Activated CD4-positive, alpha-beta T cell treated with anti-CD3 and anti-CD28 coated beads, Interleukin-2, amount 10 ng/mL, durations not matched to agents 24 days and 14 days (primary cell): Measurements from ENCODE around the gene GPM6B. TPM values are rescaled to one million over a fixed set of nuclear protein-coding genes. Genes with fewer than 3 reads are reported as not detected.
A peak's percentile ranks its signal among the peaks of the same experiment; 100 is the strongest.
"Not testable (repeated sequence)": the region's sequence is repeated elsewhere in the genome, so short reads cannot be mapped to it uniquely, and the experiment has no call there.

ENCODE experiments used
- DNase-seq: peaks from one replicate; pipeline ENCODE4 v3.0.0; 2022
- H3K27ac Mint-ChIP-seq: one replicate; pipeline ENCODE4 v1.8.0; 2022; ENCODE audit warnings: mild to moderate bottlenecking, mixed read lengths
- H3K27me3 Mint-ChIP-seq: one replicate; pipeline ENCODE4 v1.8.0; 2022; ENCODE audit warnings: mixed read lengths
- H3K36me3 Mint-ChIP-seq: one replicate; pipeline ENCODE4 v1.8.0; 2022; ENCODE audit warnings: low read depth, mild to moderate bottlenecking, mixed read lengths
- H3K4me1 Mint-ChIP-seq: one replicate; pipeline ENCODE4 v1.8.0; 2021; ENCODE audit warnings: mixed read lengths
- H3K4me3 Mint-ChIP-seq: one replicate; pipeline ENCODE4 v1.8.0; 2022; ENCODE audit warnings: mild to moderate bottlenecking, moderate library complexity, mixed read lengths
- H3K9me3 Mint-ChIP-seq: one replicate; pipeline ENCODE4 v1.8.0; 2021; ENCODE audit warnings: mixed read lengths
- intact Hi-C: fragments of 100-400 bp; cut with micrococcal nuclease; formaldehyde crosslinking; loops from one replicate; pipeline ENCODE4 v1.15.1; 2023
- total RNA-seq: library from RNA; stranded (reverse); gene quantifications from 2 replicates; pipeline ENCODE4 v1.2.3, GENCODE V29; 2022

The GPM6B gene
- total RNA-seq, 1 donor from 2014 or later = not detected

DNA sequence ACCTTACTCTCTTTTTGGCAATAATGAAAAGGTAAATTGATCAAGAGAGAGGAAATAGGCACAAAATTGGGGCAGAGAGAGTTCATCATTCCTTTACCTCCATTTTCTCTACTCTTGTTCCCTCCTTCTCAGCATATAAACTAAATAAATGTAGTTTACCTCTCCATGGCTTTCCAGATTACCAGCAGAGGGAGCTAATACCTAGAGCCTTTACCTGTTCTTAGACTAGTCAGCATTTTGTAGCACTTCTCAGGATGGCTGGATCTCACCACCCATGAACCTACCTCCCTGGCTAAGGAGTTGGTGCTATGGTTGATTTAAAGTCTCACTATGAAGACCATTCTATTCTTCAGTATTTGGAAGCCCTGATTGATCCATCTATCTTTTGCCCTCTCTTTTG lies 66.7 kb downstream of the GPM6B start:
- Mint-ChIP-seq H3K27ac (no peak overlapping the region), H3K4me1 (peaks cover 17% of the 10 kb centered on the region), H3K9me3 (no peaks in the 10 kb centered on the region), H3K36me3 (peaks cover 35% of the 10 kb centered on the region), H3K4me3 (no peak overlapping the region), H3K27me3 (no peaks in the 10 kb centered on the region)
- peak; percentile 69 for DNase-seq
- intact Hi-C loops = loop anchor here (1.0 kb wide), 1 partner anchor 282 kb away; no protein-coding TSS in a partner anchor

DNA sequence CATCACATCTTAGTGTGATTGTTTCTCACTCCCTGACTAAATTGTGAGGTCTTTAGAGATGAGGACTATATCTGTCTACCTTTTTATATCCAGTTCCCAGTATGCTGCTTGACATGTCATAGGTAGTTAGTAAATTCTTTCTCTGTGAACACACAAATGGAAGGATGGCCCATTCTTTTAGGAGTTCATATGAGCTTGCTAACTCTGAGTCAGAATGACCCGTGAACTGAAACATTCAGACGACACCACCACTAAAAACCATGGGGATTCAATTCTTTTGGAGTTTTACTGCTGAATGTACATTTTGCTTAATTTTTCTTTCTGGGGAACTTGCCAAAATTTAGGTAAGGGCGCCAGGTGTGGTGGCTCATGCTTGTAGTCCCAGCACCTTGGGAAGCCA lies 68.4 kb downstream of the GPM6B start:
- peaks cover 16% of the 10 kb centered on the region for H3K4me1 Mint-ChIP-seq
- no peak overlapping the region for H3K4me3 Mint-ChIP-seq
- no peaks in the 10 kb centered on the region for H3K27me3 Mint-ChIP-seq
- peaks cover 37% of the 10 kb centered on the region for H3K36me3 Mint-ChIP-seq
- no peak overlapping the region for H3K27ac Mint-ChIP-seq
- no peak for DNase-seq
- intact Hi-C loops = loop anchor here (1.0 to 5.0 kb wide), 2 partner anchors 90 to 241 kb away; no protein-coding TSS in a partner anchor
- H3K9me3 Mint-ChIP-seq = no peaks in the 10 kb centered on the region

DNA sequence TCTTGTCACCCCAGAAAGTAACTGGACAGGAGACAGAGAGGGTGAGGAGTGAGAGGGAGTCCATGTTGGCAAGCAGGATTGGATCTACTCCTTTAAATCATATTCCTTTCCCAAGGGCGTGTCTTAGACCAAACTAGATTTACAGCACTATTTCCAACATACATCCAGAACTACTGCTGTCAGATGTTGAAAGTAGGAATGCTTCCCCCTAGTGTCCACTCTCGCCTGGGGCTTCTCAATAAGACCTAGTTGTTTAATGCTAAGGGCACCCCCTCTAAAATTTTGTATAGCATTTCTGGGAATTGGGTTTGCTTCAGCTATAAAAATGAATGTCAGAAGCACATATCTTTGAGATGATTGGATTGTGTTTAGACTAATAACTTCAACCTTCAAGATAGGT lies 69.1 kb downstream of the GPM6B start:
- Mint-ChIP-seq H3K27ac (no peak overlapping the region), H3K4me1 (peaks cover 12% of the 10 kb centered on the region), H3K27me3 (no peaks in the 10 kb centered on the region), H3K9me3 (no peaks in the 10 kb centered on the region), H3K4me3 (no peak overlapping the region), H3K36me3 (peaks cover 32% of the 10 kb centered on the region)
- intact Hi-C loops = loop anchor here (1.0 to 5.0 kb wide), 2 partner anchors 90 to 241 kb away; no protein-coding TSS in a partner anchor
- DNase-seq = peak; percentile 69

DNA sequence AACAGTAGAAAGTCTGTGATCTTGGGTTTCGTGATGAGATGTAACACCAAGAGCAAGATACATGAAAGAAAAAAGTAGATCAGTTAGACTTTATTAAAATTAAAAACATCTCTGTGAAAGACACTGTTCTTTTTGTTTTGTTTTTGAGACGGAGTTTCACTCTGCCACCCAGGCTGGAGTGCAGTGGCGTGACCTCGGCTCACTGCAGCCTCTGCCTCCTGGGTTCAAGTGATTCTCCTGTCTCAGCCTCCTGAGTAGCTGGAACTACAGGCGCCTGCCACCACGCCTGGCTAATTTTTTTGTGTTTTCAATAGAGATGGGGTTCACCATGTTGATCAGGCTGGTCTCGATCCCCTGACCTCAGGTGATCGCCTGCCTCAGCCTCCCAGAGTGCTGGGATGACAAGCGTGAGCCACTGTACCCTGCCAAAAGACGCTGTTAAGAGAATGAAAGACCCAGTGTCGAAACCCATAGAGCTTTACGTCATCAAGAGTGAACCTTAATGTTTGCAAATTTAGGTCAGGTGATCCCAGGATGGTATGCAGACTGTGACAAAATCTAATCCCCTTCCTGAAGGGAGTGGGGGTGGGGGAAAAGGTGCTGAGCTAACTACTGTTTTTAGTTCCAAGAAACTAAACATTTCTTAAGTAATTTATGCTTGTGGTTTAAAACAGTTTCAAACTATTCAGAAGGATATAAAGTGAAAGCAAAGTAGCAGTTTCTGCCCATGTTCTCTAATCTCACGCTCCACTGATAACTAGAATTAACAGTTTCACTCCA lies 74.3 kb downstream of the GPM6B start:
- peak; percentile 73 for DNase-seq
- no peaks in the 10 kb centered on the region for H3K27me3 Mint-ChIP-seq
- H3K27ac Mint-ChIP-seq = peak overlapping the region; percentile 77
- peaks cover 17% of the 10 kb centered on the region for H3K4me1 Mint-ChIP-seq
- H3K4me3 Mint-ChIP-seq = peak overlapping the region; percentile 49
- intact Hi-C loops = loop anchor here (2.0 kb wide), 1 partner anchor 90 kb away; the partner anchor contains the start of gene TCEANC
- no peaks in the 10 kb centered on the region for H3K9me3 Mint-ChIP-seq
- H3K36me3 Mint-ChIP-seq = peaks cover 28% of the 10 kb centered on the region

DNA sequence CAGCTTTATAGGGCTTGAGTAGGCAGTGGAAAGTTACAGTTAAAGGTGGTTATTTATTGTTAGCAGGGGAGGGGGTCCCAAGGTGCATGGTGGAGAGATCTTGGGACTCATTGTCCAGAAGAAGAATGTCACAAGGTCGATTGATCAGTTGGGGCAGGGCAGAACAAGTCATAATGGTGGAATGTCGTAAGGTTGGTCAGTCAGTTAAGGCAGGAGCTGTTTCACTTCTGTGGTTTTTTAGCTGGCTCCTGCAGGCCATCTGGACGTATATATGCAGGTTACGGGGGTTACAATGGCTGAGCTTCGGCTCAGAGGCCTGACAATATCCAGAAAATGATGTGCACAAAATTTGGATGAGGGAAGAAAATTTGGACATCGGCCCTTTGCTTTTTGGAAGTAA lies 75.2 kb downstream of the GPM6B start:
- Mint-ChIP-seq H3K27me3 (no peaks in the 10 kb centered on the region), H3K9me3 (no peaks in the 10 kb centered on the region), H3K4me1 (peaks cover 18% of the 10 kb centered on the region), H3K36me3 (peaks cover 25% of the 10 kb centered on the region), H3K27ac (peak overlapping the region; percentile 77), H3K4me3 (no peak overlapping the region)
- no peak for DNase-seq
- intact Hi-C loops = loop anchor here (2.0 kb wide), 1 partner anchor 89 kb away; the partner anchor contains the start of gene TCEANC

DNA sequence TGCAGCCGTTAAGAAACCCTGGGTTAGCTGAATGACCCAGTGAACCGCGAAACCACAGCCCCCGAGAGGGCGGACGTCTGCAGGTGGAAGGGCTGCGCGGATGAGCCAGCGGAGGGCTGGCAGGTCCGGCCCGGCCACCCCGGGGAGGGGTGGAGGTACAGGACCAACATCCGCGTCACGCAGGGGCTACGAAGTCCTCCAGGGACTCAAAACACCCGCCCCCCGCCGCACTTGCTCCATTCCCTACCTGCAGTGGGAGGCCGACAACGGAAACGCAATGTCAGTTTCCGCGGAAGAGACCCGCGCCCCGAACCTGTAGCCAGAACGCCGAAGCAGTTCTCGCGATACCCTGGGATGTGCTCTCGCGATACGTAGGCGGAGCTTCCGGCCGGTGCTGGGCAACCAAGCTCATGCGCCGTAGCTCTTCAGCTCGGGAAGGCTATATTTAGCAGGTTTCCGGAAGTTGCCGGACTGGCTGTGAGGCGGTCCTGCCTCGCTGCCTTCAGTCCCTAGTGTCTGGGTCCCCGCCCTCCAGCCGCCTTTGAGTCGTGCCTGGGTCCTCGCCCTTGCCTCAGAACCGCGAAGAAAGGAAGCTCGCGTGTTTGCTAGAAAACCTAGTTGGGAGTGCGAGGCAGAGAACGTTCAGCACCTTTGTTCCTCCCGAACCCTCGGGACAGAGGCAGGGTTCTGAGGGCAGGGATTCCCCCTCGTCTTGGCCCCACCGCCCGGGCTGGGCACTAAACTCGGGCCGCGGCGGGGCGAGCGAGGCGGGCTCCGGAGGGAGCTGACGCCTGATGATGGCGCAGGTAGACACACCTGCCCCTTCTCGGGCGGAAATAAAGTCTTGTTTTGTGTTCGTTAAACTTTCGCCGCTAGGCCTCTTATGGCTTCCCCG lies 82.4 kb downstream of the GPM6B start, which contains the start of the genes OFD1 and TRAPPC2:
OFD1 (plus strand) TSS at position 471 of the 895 bp plus-strand sequence; CDS start at position 795, 324 bp downstream.
TRAPPC2 (minus strand) TSS at position 343 of the 895 bp plus-strand sequence. CDS start 14,657 bp downstream, outside the sequence.
- peaks cover 35% of the 10 kb centered on the region for H3K4me1 Mint-ChIP-seq
- intact Hi-C loops = loop anchor here (1.0 to 10.0 kb wide), 4 partner anchors 45 to 1420 kb away; partner anchors contain the start of gene RAB9A
- H3K4me3 Mint-ChIP-seq = peak within 1 kb of the TSS; percentile 99

DNA sequence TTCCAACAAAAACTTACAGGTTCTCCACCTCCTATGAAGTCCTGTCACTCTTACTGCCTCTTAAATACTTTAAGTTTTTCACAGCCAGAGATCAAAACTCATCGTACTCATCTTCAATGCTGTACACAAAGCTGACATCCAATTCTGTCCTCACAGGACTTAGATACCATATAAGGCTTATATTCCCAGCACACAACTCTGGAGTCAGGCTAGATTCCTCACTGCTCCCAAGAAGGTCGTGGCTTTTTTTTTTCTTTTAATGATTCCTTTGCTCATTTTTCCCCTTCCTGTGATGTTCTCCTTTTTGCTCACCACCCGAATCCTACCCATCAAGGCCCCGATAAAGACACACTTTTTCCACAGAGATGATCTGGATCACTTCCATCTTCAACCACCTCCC lies 83.4 kb downstream of the GPM6B start:
- Mint-ChIP-seq H3K4me1 (peaks cover 38% of the 10 kb centered on the region), H3K27me3 (no peaks in the 10 kb centered on the region), H3K9me3 (no peaks in the 10 kb centered on the region), H3K36me3 (peaks cover 53% of the 10 kb centered on the region), H3K4me3 (peak overlapping the region; percentile 99), H3K27ac (peak overlapping the region; percentile 97)
- DNase-seq = no peak
- intact Hi-C loops = loop anchor here (10.0 kb wide), 3 partner anchors 639 to 1421 kb away; no protein-coding TSS in a partner anchor

More for the DNA sequence above, 82.4 kb downstream of the GPM6B start, which contains the start of the genes OFD1 and TRAPPC2:
- Mint-ChIP-seq H3K9me3 (no peaks in the 10 kb centered on the region), H3K27ac (peak within 1 kb of the TSS; percentile 97), H3K36me3 (peaks cover 44% of the 10 kb centered on the region), H3K27me3 (no peaks in the 10 kb centered on the region)
- peak; percentile 97 for DNase-seq

DNA sequence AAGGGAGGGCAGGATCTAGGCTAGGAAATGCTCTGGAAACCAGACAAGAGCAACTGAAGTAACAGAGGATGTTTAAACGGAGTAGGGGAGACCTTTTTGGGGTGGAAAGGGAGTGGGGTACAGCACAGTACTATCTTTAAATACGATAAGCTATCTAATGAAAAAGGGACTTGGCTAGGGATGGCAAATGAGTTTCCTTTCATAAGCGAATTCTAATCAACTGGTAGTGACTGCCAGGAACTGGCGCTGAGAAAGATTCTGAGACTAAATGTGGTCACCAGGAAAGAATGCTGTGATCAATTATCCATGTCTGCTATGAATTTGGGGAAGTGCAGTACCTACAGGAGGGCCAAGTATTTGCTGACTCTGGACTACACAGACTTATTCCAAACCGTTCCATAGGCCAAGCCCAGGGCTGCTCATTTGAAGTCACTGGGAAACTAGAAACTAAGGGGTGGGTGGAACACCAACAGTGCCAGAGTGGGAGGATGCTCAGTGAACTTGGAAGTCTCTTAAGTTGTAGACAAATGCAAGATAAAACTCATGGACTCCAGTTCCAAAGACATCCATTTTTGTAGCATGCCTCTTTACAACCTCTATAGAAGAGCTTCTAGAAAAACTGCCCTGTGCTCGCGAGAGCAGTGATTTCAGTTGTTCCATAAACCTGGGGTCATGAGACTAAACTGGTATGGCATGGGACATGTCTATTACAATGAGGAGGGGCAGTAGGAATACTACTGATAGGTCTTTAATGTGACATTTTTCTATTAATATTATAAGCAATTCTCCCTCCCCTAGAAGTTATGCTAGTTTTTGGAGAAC lies 84.4 kb downstream of the GPM6B start:
- H3K27me3 Mint-ChIP-seq = no peaks in the 10 kb centered on the region
- peaks cover 40% of the 10 kb centered on the region for H3K4me1 Mint-ChIP-seq
- no peak for DNase-seq
- H3K4me3 Mint-ChIP-seq = peak overlapping the region; percentile 47
- H3K27ac Mint-ChIP-seq = peak overlapping the region; percentile 9
- H3K9me3 Mint-ChIP-seq = no peaks in the 10 kb centered on the region
- intact Hi-C loops = loop anchor here (10.0 kb wide), 3 partner anchors 638 to 1422 kb away; no protein-coding TSS in a partner anchor
- peaks cover 64% of the 10 kb centered on the region for H3K36me3 Mint-ChIP-seq

DNA sequence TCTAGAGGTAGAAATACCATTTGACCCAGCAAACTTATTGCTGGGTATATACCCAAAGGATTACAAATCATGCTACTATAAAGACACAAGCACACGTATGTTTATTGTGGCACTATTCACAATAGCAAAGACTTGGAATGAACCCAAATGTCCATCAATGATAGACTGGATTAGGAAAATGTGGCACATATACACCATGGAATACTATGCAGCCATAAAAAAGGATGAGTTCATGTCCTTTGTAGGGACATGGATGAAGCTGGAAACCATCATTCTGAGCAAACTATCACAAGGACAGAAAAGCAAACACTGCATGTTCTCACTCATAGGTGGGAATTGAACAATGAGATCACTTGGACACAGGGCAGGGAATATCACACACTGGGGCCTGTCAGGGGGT lies 86.4 kb downstream of the GPM6B start:
- not testable (repeated sequence) for H3K27me3 Mint-ChIP-seq, DNase-seq, H3K27ac Mint-ChIP-seq, H3K9me3 Mint-ChIP-seq, H3K4me3 Mint-ChIP-seq
- peaks cover 48% of the 10 kb centered on the region for H3K4me1 Mint-ChIP-seq
- intact Hi-C loops = loop anchor here (10.0 kb wide), 3 partner anchors 636 to 1424 kb away; no protein-coding TSS in a partner anchor
- H3K36me3 Mint-ChIP-seq = peaks cover 75% of the 10 kb centered on the region

DNA sequence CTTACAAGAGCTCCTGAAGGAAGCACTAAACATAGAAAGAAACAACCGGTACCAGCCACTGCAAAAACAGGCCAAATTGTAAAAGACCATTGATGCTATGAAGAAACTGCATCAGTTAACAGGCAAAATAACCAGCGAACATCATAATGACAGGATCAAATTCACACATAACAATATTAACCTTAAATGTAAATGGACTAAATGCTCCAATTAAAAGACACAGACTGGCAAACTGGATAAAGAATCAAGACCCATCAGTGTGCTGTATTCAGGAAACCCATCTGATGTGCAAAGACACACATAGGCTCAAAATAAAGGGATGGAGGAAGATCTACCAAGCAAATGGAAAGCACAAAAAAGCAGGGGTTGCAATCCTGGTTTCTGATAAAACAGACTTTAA lies 90.3 kb downstream of the GPM6B start:
- Mint-ChIP-seq H3K4me1 (peaks cover 37% of the 10 kb centered on the region), H3K27ac (peak overlapping the region; percentile 26)
- intact Hi-C loops = not testable (repeated sequence)

DNA sequence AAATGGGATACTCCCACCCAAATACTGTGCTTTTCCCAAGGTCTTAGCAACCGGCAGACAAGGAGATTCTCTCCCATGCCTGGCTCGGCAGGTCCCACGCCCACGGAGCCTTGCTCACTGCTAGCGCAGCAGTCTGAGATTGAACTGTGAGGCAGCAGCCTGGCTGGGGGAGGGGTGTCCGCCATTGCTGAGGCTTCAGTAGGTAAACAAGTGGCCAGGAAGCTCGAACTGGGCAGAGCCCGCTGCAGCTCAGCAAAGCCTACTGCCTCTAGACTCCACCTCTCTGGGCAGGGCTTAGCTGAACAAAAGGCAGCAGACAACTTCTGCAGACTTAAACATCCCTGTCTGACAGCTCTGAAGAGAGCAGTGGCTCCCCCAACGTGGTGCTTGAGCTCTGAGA lies 92.0 kb downstream of the GPM6B start:
- peak; percentile 75 for DNase-seq
- peak overlapping the region; percentile 75 for H3K27ac Mint-ChIP-seq
- peaks cover 56% of the 10 kb centered on the region for H3K36me3 Mint-ChIP-seq
- H3K4me1 Mint-ChIP-seq = peaks cover 32% of the 10 kb centered on the region
- intact Hi-C loops, H3K9me3 Mint-ChIP-seq, H3K27me3 Mint-ChIP-seq: not testable (repeated sequence)
- H3K4me3 Mint-ChIP-seq = peak overlapping the region; percentile 66

More for the DNA sequence above, 90.3 kb downstream of the GPM6B start:
- DNase-seq, H3K9me3 Mint-ChIP-seq, H3K27me3 Mint-ChIP-seq: not testable (repeated sequence)
- Mint-ChIP-seq H3K4me3 (peak overlapping the region; percentile 24), H3K36me3 (peaks cover 67% of the 10 kb centered on the region)

DNA sequence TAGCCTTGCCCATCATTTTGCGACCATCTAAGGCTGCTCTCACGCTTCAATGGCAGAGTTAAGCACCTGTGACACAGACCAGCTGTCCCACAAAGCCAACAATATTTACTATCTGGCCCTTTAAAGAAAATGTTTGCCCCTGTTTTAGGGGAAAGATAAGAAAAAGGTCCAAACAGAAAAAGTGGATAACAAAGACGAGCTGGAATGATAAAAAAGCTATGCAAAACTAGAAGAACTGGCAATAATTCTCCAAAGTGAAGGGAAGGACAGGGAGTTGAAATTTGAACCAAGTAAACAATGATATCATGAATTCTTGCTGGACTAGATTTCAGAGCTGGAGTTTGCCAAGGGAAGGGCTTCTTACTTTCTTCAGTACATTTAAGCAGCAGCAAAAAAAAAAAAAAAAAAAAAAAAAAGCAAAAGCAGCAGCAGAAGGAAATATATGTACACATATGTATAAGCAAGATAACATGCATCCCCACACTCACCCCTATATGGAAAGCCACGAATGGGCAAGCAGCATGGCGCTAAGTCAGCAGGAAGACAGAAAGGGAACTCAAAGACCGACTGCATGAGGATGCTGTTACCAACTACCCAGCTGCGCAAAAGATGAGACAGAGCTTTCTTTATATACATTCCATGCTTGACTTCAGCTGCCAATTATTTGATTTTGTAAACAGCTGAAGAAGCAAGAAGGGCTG lies 94.9 kb downstream of the GPM6B start:
- H3K36me3 Mint-ChIP-seq = peaks cover 49% of the 10 kb centered on the region

More for the DNA sequence above, 94.9 kb downstream of the GPM6B start:
- Mint-ChIP-seq H3K9me3 (peaks cover 4% of the 10 kb centered on the region), H3K27me3 (no peaks in the 10 kb centered on the region), H3K4me1 (peaks cover 32% of the 10 kb centered on the region), H3K27ac (no peak overlapping the region), H3K4me3 (no peak overlapping the region)
- intact Hi-C loops = no loop called here
- DNase-seq = no peak
